NCI-H1694 (cell line): ENCODE data around the gene PGM3.

Experiments used
- DNase-seq: peaks from one replicate; lab custom pipeline; 2025; lab: John Stamatoyannopoulos, UW

Gene PGM3

DNA sequence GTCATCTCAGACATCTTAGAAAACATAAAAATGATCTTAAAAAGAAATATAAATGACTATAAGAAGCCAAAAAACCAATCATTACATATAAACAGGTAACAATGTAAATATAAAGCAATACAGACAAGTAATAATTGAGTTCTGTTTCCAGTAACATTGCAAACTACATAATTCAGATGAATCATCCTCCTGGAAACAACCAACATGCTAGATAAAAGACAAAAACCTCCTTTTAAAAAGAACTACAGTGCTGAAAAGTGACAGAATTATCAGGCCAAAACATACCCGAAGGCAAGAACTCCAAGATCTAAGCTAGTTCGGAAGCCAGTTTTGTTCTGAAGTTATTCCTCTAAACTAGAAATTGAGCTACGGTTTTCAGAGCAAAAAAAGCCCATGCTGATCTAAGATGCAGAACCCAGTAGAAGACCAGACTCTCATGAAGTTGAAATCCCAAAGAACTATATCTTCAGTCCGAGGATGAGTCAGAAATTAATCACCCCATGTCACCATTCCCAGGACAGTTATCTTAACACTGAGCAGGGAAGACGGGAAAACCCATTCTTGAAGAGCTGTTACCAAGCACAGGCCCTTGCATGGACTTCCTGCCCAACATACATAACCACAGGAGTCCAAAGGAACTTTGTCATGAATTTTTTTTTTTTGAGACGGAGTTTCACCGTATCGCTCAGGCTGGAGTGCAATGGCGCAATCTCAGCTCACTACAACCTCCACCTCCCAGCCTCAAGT is 9.8 kb downstream of the PGM3 start:
- DNase-seq, result no peak

DNA sequence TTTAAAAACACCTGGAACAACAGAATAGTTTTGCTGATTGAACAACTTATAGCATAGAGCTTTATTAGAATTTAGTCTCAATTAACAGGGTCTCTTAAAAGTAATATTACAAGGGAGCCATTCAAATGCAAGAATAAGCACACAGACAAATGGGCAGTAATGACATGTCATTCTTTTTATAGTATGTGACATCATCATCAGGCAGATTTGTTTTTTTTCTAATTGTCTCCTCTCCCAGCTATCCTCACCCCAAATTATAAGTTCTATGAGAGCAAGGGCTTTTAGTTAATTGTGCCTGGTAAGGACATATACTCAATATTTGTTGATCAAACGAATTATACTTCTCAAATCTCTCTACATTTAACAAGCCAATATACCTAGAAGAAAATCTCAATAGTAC is 11.0 kb downstream of the PGM3 start:
- no peak for DNase-seq

DNA sequence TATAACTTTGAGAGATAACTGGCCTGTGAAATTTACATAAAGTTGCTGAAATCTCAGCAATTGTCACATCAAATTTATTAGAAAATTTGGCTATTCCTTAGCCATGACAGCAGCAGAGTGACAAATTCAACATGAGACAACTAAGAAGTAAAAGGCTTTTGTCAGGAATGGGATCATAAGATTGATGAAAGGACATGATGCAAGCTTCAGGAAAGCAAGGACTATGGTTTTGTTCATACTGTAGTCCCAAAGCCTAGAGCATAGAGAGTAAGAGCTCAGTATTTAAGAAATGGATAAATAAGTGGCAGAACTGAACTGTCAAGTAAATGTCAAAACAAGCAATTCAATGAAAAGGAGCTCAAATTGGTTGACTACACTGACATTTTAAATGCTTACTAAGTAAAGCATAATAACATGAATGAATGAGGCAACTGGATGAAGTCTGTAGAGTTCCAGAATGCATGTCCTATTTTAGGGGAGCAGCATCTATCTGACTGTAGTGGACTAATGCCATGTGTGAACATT is 12.6 kb downstream of the PGM3 start:
- no peak for DNase-seq

DNA sequence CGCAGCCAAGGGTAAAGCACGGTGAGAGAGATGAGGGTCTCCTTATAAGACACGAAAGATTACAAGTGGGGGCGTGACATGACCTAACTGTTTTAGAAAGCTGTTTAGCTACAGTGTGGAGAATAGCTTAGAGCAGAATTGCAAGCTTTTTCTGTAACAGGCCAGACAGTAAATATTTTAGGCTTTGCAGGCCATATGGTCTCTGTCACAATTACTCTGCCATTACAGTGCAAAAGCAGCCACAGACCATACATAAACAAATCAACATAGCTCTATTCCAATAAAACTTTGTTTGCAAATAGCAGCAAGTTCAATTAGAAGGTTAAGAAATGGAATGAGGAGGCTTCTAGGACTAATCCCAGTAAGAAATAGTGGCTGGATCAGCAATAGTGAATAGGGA is 16.8 kb downstream of the PGM3 start:
- DNase-seq, result no peak

DNA sequence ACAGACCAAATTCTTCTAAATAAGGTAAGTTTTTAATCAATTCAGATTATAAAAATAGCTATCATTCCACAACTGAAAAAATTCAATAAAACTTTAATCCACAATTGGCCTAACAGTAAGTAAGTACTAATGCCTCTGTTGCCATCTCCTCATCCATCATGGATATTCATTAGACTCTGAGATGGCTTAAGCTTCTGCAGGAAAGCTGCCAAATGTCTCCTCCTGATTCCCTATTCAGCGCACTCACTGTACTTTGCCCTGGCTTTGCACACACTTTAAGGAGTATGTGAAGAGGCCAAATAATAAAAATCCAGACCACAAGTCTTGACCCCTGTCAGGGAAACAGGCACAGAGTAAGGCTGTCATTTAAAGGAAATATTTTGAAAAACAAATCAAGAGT is 23.6 kb downstream of the PGM3 start:
- no peak for DNase-seq

DNA sequence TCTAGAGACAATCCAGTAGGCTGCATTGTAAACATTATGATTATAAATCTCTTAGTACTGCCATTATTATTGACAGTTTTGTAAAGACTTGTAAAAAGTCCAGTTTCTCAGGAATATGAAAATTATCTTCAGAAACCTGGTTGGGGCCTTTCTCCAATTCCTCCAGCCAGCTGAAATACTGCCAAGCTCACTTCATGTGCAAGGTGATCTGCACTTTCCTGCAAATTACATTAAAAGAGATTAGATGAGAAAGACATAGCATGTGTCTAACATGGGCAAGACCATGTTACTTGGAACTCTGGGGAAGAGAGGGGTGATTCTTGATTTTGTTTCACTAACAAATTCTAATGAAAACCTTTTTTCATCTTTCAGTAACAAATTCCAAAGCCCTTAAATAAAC is 24.0 kb downstream of the PGM3 start:
- DNase-seq, result no peak

DNA sequence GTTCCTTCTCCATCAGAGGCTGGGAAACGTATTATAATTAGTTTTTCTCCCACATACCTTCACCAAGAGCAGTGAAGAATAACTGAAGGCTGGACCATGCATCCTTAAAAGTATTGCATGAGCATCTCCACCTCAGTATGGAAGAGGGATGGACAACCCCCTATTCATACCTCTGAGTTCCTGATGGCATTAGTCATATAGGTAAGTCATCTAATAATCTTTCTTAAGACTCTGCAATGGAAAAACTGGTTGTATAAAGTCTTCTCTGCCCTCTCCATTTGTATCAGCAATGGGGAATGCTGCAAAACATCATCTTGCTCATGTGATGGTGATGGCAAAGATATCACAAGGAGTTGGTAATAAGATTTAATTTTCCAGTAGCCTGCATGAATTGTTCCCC is 24.5 kb downstream of the PGM3 start:
- no peak for DNase-seq

DNA sequence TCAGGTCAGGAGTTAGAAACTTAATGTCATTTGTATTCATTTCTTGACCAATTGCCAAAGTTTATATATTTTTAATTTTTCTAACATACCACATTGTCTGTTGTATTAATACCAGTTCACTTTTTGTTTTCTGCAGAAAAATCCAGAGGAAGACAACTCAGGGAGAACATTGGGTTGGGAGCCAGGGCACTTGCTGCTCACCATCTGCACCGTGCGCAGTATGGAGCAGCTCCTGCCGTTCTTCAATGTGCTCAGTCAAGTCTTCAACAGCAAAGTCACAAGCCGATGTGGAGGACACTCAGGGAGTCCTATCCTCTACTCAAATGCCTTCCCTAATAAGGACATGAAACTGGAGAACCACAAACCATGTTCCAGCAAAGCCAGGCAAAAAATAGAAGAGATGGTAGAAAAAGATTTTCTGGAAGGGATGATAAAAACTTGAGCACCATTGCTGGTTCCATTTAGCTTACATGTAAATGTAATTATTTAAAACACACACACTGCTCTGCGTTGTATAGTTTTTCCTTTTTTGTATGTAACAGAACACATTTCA is 25.3 kb downstream of the PGM3 start:
- no peak for DNase-seq

DNA sequence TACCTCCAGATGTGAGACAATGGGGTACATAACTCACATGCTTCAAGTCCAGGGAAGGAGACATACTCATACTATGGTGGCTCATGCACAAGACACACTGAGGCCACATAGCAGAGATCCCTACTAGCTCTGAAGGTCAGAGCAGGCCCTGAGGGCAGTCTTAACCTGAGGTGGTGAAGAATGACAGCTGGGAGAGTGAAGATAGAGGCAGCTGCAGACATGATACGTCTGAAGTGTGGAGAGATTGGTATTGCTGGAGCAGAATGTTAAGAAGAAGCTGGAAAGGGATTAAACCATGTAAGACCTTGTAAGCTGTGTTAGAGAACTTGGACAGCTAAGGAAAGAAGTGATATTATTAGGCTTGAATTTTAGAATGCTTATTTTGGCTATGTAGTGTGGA is 32.9 kb downstream of the PGM3 start:
- DNase-seq, result no peak

DNA sequence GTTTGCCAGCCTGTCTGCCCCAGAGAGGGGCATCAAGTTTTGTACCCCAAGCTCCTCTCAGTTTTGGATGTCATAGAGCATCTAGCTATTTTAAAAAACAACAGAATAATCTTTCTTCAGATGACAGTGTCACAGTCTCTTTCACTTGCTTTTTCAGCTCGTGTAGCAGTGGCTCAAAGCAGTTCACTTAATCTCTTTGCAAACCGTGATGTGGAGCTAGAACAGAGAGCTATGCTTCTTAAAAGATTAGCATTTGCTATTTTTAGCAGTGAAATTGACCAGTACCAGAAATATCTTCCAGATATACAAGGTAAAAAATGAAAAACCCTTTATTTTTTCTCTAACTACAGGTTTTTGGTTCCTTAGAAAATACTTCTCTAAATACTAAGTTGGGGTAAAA is 37.3 kb downstream of the PGM3 start:
- no peak for DNase-seq

DNA sequence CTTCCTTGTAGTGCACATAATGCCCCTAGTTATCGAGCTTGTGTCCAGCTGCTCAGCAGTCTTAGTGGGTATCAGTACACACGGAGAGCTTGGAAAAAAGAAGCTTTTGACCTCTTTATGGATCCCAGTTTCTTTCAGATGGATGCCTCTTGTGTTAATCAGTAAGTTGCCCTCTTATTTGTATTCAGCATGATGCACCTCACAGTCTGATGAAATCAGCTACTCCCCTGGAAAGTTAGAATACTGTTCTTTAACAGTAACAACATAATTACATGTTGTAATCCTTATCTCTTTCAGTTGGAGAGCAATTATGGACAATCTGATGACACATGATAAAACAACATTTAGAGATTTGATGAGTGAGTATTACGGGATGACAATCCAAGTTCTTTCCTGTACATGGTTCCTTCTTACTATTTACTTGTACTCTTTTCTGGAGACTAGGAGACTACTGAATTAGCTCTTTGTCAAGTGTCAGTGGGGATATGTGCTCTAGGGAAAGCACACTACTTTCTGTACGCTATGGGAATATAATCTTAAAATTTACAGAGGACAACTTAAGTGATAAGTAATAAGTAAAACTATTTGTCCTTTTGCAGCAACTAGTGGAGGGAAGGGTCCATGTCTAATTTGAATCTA is 39.1 kb downstream of the PGM3 start:
- no peak for DNase-seq

DNA sequence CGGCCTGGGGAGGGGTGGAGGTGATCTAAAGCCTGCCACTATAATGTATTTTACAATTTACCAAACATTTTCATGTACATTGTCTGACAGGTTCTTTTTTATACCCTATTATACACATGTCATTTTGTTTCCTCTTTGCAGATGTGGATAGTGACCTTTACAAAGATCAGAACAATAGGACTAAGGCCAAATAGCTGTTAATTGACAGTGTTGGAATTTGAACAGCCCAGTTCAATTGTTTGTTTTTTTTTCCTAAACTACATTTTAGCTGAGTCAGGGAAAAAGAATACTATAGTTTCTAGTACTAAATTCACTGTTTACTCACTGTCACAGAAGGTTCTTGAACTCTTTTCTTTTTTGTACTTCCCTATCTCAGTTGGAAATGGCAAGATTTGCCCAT is 40.2 kb downstream of the PGM3 start:
- no peak for DNase-seq

DNA sequence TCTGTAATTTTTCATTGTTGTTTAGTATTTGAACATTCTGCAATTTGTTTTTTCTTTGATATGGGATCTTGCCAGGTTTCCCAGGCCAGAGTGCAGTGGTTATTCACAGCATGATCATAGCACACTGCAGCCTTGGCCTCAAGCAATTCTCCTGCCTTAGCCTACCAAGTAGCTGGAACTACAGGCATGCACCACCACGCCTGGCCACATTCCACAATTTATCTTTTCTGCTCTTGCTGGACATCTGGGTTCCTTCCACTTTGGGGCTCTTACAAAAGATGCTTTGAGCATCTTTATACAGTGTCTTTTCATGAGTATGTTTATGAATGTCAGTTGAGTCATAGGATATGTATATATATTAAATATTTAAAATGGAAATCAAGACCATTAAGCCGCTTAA is 42.0 kb downstream of the PGM3 start:
- DNase-seq, result no peak

DNA sequence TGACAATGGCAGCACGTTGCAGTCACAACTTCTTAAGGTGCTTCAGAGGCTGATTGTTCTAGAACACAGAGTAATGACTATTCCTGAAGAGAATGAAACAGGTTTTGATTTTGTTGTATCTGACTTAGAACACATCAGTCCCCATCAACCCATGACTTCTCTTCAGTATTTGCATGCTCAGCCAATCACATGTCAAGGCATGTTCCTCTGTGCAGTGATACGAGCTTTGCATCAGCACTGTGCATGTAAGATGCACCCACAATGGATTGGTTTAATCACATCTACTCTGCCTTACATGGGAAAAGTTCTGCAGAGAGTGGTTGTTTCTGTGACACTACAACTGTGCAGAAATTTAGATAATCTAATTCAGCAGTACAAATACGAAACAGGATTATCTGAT is 54.3 kb downstream of the PGM3 start:
- DNase-seq, result no peak

DNA sequence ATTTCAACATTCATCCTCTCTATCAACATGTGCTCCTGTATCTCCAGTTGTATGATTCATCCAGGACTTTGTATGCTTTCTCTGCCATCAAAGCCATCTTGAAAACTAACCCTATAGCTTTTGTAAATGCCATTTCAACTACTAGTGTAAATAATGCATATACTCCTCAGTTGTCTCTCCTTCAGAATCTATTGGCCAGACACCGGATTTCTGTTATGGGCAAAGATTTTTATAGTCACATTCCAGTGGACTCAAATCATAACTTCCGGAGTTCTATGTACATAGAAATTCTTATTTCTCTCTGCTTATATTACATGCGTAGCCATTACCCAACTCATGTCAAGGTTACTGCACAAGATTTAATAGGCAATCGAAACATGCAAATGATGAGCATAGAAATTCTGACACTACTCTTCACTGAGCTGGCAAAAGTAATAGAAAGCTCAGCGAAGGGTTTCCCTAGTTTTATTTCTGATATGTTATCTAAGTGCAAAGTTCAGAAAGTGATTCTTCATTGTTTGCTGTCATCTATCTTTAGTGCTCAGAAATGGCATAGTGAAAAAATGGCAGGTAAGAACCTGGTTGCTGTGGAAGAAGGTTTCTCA is 54.8 kb downstream of the PGM3 start:
- no peak for DNase-seq

DNA sequence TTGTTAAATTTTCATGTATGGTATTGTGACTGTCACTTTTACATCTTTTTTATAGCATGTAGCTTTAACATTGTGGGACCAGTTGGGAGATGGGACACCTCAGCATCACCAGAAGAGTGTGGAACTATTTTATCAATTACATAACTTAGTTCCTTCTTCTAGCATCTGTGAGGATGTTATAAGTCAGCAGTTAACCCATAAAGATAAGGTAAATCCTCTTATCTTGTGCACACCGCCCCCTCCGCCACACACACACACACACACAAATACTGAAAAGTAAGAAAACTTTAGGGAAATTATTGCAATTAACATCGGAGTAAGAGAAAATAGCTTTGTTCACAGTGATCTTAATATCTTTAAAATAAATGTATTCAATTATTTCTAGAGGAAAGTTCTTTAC is 60.9 kb downstream of the PGM3 start:
- DNase-seq, result no peak

DNA sequence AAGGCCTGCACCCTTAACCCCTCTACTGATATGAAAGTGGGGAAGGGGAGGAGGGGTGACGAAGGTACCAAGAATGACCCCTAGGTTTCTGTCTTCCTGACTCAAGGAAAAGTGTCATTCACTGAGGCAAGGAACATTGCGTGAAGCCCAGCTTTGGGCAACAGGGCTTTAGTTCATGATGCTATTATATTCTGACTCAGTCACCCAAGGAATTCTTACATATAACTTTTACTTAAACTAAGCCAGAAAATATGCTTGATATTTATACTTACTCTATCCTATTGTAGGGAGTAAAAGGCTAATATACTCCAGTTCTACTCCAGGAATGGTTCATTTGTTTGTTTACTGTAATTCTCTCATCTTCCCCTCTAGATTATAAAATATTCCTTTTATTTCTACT is 65.1 kb downstream of the PGM3 start:
- DNase-seq, result no peak

DNA sequence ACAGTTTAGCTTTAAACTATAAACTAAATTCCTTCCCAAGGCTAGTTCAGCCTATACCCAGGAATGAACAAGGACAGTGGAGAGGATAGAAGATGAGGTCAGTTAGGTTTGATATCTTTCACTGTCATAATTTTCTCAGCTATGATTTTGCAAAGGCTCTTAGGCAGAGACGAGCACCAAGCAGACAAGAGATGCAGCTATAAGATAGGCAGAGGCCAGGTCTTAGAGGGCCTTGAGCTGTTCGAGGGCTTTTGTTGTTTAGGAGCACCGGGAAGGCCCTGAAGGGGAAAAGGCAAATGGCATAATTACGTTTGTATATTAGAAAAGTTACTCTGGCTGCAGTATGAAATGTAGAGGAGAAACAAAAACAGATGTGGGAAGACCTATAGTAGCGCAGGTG is 65.8 kb downstream of the PGM3 start:
- DNase-seq, result no peak

DNA sequence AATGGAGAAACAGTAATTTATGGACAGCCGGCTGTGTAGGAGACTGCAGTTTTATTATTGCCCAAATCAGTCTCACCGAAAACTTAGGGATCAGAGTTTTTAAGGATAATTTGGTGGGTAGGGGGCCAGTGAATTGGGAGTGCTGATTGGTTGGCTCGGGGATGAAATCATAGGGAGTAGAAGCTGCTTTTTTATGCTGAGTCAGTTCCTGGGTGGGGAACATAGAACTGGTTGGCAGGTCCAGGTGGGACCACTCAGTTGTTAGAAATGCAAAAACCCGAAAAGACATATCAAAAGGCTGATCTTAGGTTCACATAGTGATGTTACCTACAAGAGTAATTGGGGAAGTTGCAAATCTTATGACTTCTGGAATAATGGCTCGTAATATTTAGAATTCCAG is 66.3 kb downstream of the PGM3 start:
- no peak for DNase-seq

DNA sequence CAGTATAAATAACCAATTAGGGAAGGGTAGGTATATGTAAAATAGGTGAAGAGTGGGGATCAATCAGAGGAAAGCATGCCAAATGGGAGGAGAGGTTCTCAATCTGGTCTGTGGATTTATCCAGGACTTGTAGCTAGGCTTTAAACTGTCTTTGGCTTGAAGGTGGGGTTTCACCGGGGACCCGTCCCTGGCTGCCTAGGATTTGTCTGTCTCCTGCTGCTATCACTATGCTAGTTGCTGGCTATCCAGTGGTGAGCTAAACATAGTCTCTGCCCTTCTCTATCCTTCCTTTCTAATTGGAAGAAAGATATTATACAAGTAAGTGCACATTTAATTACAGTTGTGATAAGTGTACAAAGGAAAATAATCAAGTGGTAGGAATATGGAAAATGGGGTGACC is 66.8 kb downstream of the PGM3 start:
- DNase-seq, result no peak

DNA sequence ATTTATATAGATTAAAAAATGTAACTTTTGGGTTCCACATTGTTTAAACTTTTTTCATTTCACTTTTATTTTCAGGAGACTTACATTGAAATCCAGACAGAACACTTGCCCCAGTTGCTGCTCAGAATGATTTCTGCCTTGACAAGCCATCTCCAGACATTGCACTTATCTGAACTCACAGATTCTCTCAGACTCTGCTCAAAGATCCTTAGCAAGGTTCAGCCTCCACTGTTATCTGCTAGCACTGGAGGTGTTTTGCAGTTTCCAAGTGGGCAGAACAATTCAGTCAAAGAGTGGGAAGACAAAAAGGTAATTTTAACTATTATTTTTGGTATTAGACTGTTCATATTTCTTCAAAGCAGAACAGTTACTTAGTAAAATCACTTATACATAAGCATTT is 67.6 kb downstream of the PGM3 start:
- DNase-seq, result no peak

DNA sequence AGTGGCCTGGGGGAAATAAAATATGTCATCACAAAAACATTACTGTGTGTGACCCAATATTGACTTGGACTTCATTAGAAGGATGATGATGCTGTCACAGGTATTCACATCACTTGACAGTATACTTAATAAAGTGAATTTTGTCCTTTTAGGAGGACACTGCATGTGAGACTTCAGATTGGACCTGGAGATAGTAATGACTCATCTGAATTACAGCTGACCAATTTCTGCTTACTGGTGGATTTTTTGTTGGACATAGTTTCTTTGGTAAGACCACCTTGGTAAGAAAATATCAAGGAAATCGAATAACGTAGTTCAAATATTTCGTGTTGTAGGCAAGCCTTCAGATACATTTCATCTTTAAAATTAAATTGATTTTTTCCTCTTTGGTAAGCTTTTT is 68.5 kb downstream of the PGM3 start:
- DNase-seq, result no peak

DNA sequence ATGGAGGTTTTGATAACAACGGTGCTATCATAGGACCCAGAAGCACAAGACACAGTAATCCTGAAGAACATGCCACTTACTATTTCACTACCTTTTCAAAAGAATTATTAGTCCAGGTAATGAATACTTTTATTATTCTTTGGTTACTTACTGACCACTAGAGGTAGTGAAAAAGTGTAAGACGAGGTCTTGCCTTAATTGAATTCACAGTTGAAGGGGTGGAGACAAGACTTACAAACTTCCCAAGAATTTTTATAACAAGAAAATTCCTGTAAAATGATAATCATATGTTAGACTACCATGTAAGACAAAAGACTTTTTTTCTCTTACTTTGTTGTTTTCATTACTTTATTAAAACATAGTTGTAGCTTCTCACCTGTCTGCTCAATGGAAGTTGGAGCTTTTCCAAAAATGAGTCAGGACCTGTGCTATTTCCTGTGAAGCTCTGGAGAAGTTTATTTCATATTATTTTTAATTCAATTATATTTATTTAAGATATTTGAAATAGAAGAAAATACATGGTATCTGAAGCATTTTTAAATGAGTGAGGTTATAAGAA is 73.2 kb downstream of the PGM3 start:
- DNase-seq, result no peak
